ENCODE results near the gene SLC34A2.

The SLC34A2 gene

DNA sequence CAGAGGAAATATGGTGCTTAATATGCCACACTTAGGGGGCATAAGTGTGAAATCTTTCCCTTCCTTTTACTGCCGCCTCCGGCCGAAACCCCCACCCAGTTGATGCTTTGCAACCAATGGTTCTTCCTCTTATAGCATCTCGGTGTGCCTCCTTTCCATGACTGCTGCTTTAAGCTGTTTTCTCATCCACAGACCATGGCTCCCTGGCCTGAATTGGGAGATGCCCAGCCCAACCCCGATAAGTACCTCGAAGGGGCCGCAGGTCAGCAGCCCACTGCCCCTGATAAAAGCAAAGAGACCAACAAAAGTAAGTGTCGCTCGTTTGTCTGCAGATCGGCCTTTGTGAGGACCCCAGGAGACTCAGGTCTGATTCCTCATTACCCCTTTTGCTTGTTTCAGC, 6.7 kb downstream of the SLC34A2 start:
- no peak for DNase-seq (ENCODE audit: low read depth)

DNA sequence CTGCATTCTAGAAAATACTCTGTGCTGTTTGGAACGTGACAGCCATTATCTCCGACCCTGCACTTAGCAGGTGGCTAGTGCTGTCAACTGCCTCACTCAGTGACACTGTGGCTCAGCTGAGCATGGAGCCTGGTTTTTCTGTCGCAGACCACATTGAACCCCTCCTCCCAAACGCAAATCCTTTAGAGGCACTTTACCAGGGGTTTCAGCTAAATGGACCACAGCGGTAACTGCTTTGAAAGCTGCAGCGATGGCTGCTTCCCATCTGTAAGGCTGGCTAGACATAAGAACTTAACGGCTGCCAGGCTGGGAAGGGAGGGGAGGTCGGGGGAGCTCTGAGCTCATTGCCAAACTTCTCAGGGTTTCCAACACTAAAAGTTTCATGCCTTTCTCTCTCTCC, 8.1 kb downstream of the SLC34A2 start:
- no peak for DNase-seq (ENCODE audit: low read depth)

DNA sequence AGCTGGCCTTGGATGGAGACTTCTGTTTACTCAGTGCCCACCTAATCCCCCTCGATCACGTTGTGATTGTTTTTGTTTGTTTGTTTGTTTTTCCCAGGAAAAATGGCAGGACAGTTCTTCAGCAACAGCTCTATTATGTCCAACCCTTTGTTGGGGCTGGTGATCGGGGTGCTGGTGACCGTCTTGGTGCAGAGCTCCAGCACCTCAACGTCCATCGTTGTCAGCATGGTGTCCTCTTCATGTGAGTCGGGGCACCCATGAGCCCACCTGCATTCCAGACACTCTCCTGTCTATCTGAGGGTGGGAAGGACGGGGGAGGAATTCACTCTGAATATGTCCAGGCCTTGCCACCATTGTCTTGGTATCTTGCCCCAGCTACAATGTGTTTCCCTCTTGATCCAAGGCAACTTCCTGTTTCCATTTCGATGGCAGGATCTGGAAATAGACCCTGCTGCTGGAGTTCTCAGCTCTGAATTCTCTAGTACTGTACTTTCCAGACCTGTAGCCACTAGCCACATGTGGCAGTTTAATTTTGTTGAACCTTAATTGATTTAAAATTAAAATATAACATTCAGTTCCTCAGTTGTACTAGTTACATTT, 10.5 kb downstream of the SLC34A2 start:
- no peak for DNase-seq (ENCODE audit: low read depth)

DNA sequence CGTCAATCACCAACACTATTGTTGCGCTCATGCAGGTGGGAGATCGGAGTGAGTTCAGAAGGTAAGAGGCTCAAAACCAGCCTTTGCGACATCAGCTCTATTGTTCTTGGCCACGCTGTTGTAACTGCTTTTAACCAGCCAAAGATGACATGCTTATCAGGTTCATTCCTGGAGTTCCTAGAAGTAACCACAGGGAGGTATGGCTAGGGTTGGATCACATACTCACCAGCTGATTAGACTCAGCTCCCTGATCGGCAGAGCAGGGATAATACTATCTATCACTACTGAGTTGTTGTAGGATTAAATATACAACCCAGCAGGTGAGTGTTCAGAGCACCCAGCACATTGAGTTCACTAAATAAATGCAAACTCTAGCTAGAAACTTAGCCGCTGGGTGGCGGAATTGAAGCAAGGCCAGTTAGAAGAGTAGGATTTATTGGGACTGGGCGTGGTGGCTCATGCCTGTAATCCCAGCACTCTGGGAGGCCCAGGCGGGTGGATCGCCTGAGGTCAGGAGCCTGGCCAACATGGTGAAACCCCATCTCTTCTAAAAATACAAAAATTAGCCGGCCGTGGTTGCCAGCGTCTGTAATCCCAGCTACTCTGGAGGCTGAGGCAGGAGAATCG, 12.4 kb downstream of the SLC34A2 start:
- DNase-seq (ENCODE audit: low read depth): no peak

DNA sequence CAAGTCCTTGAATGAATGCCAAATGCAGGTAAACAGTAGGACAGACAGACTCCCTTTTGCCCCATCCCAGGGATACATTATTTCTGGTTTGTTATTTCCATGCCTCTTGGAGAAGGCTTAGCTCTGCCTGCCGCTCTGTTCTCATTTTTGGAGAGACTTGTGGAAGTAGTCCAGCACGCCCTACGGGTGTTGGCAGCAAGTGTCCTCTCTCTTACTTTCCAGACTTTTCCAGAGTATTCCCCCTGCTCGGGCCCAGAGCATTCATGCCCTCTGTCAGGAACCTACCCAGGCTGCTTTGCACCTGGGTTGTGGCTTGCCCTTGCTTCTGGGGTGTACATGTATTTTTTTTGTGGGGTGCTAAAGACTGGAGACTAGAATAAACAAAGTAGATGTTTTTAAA, 15.3 kb downstream of the SLC34A2 start:
- DNase-seq (ENCODE audit: low read depth): no peak

DNA sequence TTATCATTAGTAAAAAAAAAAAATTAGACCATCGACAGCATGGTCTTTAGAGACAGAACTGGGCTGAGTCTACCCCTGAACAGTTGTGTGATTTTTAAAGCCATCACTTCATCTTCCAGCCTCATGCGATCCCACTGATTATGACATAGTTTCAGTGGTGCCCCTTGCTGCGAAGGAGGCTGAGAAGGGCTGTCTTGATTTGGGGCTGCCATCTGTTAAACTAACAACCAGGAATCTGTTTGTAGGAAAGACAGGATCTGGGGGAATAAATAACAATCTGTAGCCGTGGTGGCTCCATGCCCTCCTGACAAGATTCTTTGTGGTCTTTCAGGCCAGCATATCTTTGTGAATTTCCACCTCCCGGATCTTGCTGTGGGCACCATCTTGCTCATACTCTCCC, 17.1 kb downstream of the SLC34A2 start:
- no peak for DNase-seq (ENCODE audit: low read depth)

DNA sequence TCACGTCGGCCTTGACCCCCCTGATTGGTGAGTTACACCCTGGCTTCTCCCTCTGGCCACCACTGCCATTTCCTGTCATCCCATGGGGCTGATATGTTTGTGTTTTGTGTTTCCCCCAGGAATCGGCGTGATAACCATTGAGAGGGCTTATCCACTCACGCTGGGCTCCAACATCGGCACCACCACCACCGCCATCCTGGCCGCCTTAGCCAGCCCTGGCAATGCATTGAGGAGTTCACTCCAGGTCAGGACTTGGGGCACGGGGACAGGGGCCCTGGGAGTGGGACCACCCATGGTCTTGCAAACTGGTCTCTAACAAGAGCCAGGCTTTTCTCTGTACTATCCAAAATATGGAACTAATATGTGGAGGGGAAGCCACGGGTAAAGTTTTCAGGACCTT, 18.7 kb downstream of the SLC34A2 start:
- DNase-seq (ENCODE audit: low read depth): no peak

DNA sequence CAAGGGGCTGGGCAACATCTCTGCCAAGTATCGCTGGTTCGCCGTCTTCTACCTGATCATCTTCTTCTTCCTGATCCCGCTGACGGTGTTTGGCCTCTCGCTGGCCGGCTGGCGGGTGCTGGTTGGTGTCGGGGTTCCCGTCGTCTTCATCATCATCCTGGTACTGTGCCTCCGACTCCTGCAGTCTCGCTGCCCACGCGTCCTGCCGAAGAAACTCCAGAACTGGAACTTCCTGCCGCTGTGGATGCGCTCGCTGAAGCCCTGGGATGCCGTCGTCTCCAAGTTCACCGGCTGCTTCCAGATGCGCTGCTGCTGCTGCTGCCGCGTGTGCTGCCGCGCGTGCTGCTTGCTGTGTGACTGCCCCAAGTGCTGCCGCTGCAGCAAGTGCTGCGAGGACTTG, 20.6 kb downstream of the SLC34A2 start:
- no peak for DNase-seq (ENCODE audit: low read depth)

DNA sequence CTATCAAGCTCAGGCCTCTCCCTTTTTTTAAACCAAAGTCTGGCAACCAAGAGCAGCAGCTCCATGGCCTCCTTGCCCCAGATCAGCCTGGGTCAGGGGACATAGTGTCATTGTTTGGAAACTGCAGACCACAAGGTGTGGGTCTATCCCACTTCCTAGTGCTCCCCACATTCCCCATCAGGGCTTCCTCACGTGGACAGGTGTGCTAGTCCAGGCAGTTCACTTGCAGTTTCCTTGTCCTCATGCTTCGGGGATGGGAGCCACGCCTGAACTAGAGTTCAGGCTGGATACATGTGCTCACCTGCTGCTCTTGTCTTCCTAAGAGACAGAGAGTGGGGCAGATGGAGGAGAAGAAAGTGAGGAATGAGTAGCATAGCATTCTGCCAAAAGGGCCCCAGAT, 21.5 kb downstream of the SLC34A2 start:
- DNase-seq (ENCODE audit: low read depth): no peak

DNA sequence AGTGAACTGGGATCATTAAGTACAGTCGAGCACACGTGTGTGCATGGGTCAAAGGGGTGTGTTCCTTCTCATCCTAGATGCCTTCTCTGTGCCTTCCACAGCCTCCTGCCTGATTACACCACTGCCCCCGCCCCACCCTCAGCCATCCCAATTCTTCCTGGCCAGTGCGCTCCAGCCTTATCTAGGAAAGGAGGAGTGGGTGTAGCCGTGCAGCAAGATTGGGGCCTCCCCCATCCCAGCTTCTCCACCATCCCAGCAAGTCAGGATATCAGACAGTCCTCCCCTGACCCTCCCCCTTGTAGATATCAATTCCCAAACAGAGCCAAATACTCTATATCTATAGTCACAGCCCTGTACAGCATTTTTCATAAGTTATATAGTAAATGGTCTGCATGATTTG, 22.3 kb downstream of the SLC34A2 start:
- no peak for DNase-seq (ENCODE audit: low read depth)

DNA sequence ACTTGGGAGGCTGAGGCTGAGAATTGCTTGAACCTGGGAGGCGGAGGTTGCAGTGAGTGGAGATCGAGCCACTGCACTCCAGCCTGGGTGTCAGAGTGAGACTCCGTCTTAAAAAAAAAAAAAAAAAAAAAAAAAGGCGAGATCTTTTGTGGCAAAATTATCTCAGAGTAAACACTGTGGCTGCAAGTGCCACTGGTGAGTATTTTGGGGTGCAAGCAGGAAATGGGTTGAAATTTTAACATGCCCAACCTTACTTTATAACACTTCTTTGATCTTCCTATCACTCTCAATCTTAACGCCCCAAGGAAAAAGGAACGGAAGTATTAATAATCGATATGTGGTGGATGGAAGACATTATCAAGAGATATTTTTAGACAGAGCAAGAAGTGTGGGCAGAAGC, 32.1 kb downstream of the SLC34A2 start:
- DNase-seq (ENCODE audit: low read depth): no peak

DNA sequence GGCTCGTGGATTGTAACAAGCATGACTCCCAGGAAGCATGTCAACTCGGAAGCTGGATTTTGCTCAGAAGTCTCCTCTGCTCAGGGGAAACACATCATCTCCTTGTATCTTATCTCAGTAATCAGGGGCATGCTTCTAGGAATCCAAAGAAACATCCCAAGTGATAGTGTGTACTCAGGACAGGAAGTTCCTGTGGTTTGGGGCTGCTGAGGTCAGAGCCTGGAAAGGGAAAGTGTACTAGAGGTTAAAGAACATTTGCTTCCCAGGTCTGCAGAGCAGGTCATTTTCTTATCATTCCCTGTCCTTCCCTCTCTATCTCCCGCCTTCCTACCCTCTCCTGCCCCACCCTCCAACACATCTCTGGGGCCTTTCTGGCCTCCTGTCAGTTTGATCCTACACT, 38.8 kb downstream of the SLC34A2 start:
- no peak for DNase-seq (ENCODE audit: low read depth)

DNA sequence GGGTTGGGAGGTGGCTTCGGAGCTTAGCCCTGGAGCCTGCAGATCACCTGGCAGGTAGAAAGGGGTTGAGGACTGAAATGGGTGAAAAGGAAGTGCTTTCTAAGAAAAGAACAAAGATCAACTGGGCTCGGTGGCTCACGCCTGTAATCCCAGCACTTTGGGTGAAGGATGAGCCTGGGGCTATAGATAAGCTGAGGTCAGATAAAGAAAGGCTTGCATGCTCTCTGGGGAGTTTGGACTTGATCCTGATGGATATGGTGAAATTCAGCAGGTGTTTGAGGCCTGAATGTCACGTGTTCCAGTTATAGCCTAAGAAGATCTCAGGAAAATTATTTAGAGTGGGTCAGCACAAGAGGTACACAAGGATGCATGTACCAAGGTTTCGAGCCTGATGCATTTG, 40.8 kb downstream of the SLC34A2 start:
- no peak for DNase-seq (ENCODE audit: low read depth)

DNA sequence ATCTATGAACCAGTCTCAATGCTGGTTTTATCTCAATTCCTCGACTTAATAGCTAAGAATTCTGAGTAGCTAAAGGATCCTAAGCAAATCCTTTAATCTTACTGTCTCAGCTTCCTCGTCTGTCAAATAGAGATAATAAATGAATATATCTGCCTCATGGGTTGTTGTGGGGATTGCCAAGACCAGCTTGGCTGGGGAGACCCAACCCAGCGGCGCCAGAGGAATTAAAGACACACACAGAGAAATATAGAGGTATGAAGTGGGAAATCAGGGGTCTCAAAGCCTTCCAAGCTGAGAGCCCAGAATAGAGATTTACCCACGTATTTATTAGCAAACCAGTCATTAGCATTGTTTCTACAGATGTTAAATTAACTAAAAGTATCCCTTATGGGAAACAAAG, 41.9 kb downstream of the SLC34A2 start:
- no peak for DNase-seq (ENCODE audit: low read depth)

DNA sequence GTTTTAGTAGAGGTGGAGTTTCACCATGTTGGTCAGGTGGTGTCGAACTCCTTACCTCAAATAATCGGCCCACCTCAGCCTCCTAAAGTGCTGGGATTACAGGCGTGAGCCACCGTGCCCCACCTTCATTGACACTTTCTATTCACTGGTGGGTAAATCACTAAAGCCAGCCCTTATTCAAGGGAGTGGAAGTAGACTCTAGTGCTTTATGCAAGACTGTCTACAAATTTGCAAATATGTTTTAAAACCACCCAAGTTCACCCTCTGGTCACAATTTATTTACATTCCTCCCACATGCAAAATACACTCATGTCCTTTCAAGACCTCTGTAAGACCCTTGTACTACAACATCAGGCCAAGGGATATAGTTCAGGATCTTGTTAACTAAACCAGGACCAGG, 45.0 kb downstream of the SLC34A2 start:
- DNase-seq (ENCODE audit: low read depth): no peak

DNA sequence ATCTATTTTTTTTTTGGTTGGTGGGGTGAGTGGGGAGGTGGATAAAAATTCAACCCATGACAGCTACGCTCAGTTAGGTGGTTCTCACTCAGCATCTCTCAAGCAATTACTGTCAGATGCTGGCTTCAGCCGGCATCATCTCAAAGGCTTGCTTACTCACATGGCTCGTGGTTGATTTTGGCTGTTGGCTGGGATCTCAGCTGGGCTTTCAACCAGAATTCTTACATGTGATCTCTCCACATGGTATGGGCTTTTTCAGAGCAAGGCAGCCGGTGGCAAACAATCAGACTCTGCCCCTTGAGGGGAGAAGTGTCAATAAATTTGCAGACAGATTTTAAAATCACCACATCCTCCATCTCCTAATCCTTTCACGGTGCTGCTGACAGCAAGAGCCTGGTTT, 47.2 kb downstream of the SLC34A2 start:
- DNase-seq (ENCODE audit: low read depth): peak; percentile 55

DNA sequence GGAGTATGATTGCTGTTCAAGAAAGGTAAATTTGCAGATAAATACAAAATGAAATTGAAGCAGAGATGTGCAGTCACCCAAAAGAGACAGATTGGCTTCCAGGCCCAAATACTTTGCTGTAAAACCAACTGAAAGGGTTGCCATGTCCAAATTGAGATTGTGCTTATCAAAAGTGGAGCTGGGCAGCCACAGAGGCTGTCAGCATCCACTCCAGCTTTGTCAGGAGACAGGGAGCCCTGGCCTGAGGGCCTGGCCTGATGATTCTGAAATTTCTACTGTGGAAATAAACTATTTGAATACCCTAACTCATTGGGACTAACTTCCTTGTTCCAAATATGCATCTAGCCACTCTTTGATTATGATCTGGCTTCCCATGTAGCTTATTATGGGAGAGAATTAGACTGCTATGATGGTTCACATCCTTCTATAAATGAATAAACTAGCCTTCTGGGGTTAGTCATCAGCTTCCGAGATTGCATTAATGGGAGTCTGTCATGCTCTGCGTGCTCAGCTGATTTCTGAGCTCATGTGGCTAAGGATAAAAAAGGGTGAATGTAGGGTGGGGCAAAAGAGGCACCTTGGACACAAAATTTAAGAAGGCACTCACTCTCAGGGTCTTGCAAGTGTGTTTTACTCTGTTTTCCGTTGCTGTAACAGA, 48.2 kb downstream of the SLC34A2 start:
- DNase-seq (ENCODE audit: low read depth): no peak

DNA sequence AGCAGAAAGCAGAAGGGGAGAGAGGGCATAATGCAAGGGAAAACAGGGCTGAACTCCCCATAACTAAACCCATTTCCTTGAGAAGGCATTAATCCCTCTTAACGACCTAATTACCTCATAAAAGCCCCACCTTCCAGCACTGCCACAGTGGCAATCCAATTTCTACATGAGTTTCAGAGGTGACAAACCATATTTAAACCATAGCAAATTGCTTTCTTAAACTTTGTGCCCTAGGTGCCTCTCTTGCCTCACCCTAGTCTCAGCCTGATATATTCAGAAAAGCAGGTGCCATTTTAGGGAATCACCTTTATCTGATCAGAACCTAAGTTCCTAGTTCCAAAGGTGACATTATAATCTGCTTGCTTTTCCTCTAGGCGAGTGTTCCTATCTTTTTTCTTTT, 48.9 kb downstream of the SLC34A2 start:
- DNase-seq (ENCODE audit: low read depth): no peak

DNA sequence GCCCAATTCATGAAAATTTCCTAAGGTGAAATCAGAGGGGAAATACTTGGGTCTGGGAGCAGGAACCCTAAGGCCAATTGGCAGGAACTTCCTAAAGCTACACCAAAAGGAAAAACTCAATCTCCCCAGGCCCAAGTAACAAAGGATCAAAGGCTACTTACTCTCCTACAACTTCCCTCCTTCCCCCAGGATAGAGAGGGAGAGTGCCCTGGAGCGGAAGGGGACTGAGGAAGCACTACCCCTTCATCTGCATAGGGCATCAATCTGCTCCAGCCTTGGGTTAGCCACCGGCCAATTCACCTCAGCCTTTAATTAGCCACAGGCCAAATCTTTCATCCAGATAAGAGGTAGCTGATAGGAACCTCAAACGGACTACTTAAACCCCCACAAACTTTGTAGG, 55.0 kb downstream of the SLC34A2 start:
- DNase-seq (ENCODE audit: low read depth): no peak

DNA sequence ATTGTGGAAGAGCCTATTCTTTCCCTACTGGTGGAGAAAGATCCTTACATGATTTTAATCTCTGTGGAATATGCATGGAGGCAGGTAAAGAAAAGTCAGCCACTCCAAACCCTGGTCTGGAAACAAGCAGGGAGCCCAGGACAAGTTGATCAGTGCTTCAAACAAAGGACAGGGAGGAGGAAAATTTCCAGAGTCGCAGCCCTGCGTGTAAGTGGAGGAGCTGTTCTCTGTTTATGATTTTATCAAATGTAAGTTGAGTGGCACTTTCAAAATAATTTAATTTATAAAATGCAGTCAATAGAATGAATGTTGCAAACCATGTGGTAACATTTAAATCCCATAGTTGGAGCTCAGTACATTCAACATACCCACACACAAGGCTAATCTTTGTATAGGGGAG, 57.0 kb downstream of the SLC34A2 start:
- no peak for DNase-seq (ENCODE audit: low read depth)

DNA sequence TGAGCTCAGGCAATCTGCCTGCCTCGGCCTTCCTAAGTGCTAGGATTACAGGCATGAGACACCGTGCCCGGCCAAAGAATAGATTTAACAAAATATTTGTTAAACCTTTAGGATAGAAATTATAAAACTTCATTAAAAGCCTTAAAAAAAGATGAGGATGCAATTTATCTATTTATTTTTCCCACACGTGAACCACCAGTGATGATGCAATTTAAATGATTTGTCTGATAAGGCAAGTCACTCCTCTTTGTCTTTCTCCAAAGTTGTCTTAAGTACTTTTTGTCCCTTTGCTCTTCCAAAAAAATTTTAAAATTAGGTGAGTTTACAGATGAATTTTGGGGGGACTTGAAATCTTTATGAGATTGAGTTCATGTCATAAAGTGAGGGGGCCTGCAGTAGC, 58.2 kb downstream of the SLC34A2 start:
- DNase-seq (ENCODE audit: low read depth): no peak

DNA sequence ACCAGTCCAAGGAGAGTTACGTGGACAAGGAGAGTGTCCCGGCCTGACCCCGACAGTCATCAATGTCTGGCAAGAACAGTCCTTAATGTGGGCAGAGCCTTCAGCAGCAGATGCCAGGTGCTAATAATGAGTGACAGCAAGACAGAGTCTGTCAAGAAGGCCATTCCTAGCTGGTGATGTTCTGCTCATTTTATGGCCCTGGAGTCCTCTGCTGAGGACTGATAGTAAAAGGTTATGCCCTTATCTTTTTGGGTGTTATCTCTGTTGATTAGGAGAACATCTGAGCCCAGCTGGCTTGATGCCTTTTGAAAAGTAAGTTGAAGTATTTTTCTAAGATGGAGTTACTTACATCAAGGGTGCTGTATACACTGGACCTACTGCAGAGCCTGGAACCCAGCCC, 67.3 kb downstream of the SLC34A2 start:
- no peak for DNase-seq (ENCODE audit: low read depth)

DNA sequence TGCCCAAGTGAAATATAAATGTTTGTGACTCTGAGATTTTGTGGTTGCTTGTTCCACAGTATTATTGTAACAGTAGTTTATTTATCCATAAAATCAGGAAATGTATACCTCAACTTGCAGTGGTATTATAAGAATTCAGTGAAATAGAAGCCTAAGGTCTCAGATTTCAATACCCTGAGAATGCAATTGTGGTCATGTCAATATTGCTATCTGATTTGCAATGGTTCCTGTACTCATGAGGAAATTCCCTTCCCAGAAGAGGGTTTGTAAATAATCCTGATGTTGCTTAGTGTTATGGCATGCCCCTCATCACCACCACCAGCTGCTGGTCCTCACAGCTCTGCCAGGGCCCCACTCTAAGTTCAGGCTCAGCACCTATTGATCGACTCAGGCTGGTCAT, 67.8 kb downstream of the SLC34A2 start:
- DNase-seq (ENCODE audit: low read depth): no peak

DNA sequence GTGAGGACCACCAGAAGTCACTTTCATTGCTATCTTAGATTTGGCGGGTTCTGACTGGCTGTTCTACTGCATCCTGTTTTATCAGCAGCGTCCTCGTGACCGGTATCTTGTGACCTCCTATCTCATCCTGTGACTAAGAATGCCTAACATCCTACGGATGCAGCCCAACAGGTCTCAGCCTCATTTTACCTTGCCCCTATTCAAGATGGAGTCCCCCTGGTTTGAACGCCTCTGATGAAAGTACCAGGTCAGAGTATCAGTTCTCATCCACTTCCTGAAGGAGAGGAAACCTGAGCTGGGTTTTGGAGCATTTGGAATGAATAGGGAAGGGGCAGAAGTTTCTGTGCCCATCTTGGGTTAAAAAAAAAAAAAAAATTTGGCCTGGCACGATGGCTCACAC, 70.2 kb downstream of the SLC34A2 start:
- no peak for DNase-seq (ENCODE audit: low read depth)

All from GM04504 (cell line).